H9 (cell line): ENCODE results near the gene CALM1. TPM values are rescaled to one million over a fixed set of nuclear protein-coding genes. Genes with fewer than 3 reads are reported as not detected.

Experiments used
- DNase-seq: peaks from one replicate; pipeline ENCODE4 v3.0.0-alpha.2; 2017
- H2AFZ ChIP-seq: one replicate; pipeline ENCODE4 v1.6.1; 2013; ENCODE audit warnings: mild to moderate bottlenecking, low read length, control low read depth, moderate library complexity
- H2AK5ac ChIP-seq: 2 replicates; pipeline ENCODE4 v1.6.1; 2013; ENCODE audit warnings: low read length, control low read depth, mixed read lengths; ENCODE audit not compliant: insufficient read length
- H2BK120ac ChIP-seq: one replicate; pipeline ENCODE4 v1.6.1; 2013; ENCODE audit warnings: low read depth, mild to moderate bottlenecking, low read length, control low read depth, inconsistent platforms; ENCODE audit not compliant: poor library complexity, severe bottlenecking
- H2BK12ac ChIP-seq: 2 replicates; pipeline ENCODE4 v1.6.1; 2013; ENCODE audit warnings: low read length, control low read depth, mixed read lengths, low read depth; ENCODE audit not compliant: insufficient read length
- H2BK15ac ChIP-seq: 2 replicates; pipeline ENCODE4 v1.6.1; 2013; ENCODE audit warnings: low read depth, low read length, control low read depth
- H2BK20ac ChIP-seq: one replicate; pipeline ENCODE4 v1.6.1; 2013; ENCODE audit warnings: low read depth, mild to moderate bottlenecking, low read length, control low read depth, inconsistent platforms; ENCODE audit not compliant: poor library complexity, severe bottlenecking
- H2BK5ac ChIP-seq: 2 replicates; pipeline ENCODE4 v1.6.1; 2013; ENCODE audit warnings: low read length, control low read depth, mixed read lengths; ENCODE audit not compliant: insufficient read length
- H3K14ac ChIP-seq: 2 replicates; pipeline ENCODE4 v1.6.1; 2013; ENCODE audit warnings: low read length, control low read depth; ENCODE audit not compliant: insufficient read depth
- H3K18ac ChIP-seq: 2 replicates; pipeline ENCODE4 v1.6.1; 2013; ENCODE audit warnings: low read depth, mild to moderate bottlenecking, mixed read lengths, low read length, control low read depth; ENCODE audit not compliant: insufficient read length
- H3K23ac ChIP-seq: 2 replicates; pipeline ENCODE4 v1.6.1; 2013; ENCODE audit warnings: low read length, control low read depth, mixed read lengths, low read depth; ENCODE audit not compliant: insufficient read length
- H3K23me2 ChIP-seq: 2 replicates; pipeline ENCODE4 v1.6.1; 2013; ENCODE audit warnings: low read depth, mild to moderate bottlenecking, mixed read lengths, low read length, control low read depth; ENCODE audit not compliant: insufficient read length, poor library complexity, severe bottlenecking
- H3K27ac ChIP-seq: 2 replicates; pipeline ENCODE4 v1.5.1; 2013; ENCODE audit warnings: low read length, control low read depth, mixed read lengths, low read depth; ENCODE audit not compliant: insufficient read length
- H3K27me3 ChIP-seq: 2 replicates; pipeline ENCODE4 v1.6.1; 2013; ENCODE audit warnings: low read length, control low read depth, inconsistent platforms; ENCODE audit not compliant: insufficient read depth
- H3K4ac ChIP-seq: 2 replicates; pipeline ENCODE4 v1.6.1; 2013; ENCODE audit warnings: low read depth, mild to moderate bottlenecking, control low read depth, inconsistent platforms, low read length, moderate library complexity
- H3K4me1 ChIP-seq: 2 replicates; pipeline ENCODE4 v1.6.1; 2013; ENCODE audit warnings: low read length, control low read depth, inconsistent platforms; ENCODE audit not compliant: insufficient read depth
- H3K4me2 ChIP-seq: 2 replicates; pipeline ENCODE4 v1.6.1; 2013; ENCODE audit warnings: low read length, control low read depth, mixed read lengths; ENCODE audit not compliant: insufficient read length, insufficient read depth
- H3K56ac ChIP-seq: 2 replicates; pipeline ENCODE4 v1.6.1; 2013; ENCODE audit warnings: low read depth, mild to moderate bottlenecking, mixed read lengths, low read length, control low read depth; ENCODE audit not compliant: insufficient read length
- H3K79me1 ChIP-seq: 2 replicates; pipeline ENCODE4 v1.6.1; 2013; ENCODE audit warnings: low read depth, mild to moderate bottlenecking, moderate library complexity, low read length, control low read depth, inconsistent platforms; ENCODE audit not compliant: insufficient read depth, poor library complexity, severe bottlenecking
- H3K79me2 ChIP-seq: 2 replicates; pipeline ENCODE4 v1.6.1; 2013; ENCODE audit warnings: low read length, control low read depth, inconsistent platforms; ENCODE audit not compliant: insufficient read depth
- H3K9ac ChIP-seq: 2 replicates; pipeline ENCODE4 v1.6.1; 2013; ENCODE audit warnings: low read length, control low read depth, mixed read lengths; ENCODE audit not compliant: insufficient read length; ENCODE audit errors: extremely low read depth
- H3K9me3 ChIP-seq: one replicate; pipeline ENCODE4 v1.6.1; 2013; ENCODE audit warnings: low read depth, low read length, inconsistent platforms; ENCODE audit not compliant: control insufficient read depth
- H3T11ph ChIP-seq: one replicate; pipeline ENCODE4 v1.6.1; 2013; ENCODE audit warnings: mild to moderate bottlenecking, low read length, control low read depth, inconsistent platforms
- H4K20me1 ChIP-seq: one replicate; pipeline ENCODE4 v1.6.1; 2013; ENCODE audit not compliant: control insufficient read depth, insufficient read length, insufficient read depth
- H4K5ac ChIP-seq: 2 replicates; pipeline ENCODE4 v1.6.1; 2013; ENCODE audit warnings: low read depth, mild to moderate bottlenecking, mixed read lengths, low read length, control low read depth; ENCODE audit not compliant: insufficient read length
- H4K8ac ChIP-seq: replicated peaks from 2 replicates; pipeline ENCODE4 v1.6.1; 2013; ENCODE audit warnings: low read length, control low read depth, mixed read lengths, low read depth; ENCODE audit not compliant: insufficient read length
- H4K91ac ChIP-seq: 2 replicates; pipeline ENCODE4 v1.6.1; 2013; ENCODE audit warnings: low read depth, mild to moderate bottlenecking, moderate library complexity, mixed read lengths, low read length, control low read depth; ENCODE audit not compliant: insufficient read length
- H3K27ac Mint-ChIP-seq, 3 experiments: 2 replicates in 2 of 3; 3 replicates in 1 of 3; pipeline ENCODE4 v1.8.0; 2020 to 2021; ENCODE audit warnings: mixed read lengths in 3 of 3, mild to moderate bottlenecking in 1 of 3, moderate library complexity in 1 of 3
- H3K27me3 Mint-ChIP-seq: 2 replicates; pipeline ENCODE4 v1.8.0; 2021; ENCODE audit warnings: low read depth, mild to moderate bottlenecking, moderate library complexity, mixed read lengths
- H3K36me3 Mint-ChIP-seq, 3 experiments: 2 replicates in 2 of 3; 3 replicates in 1 of 3; pipeline ENCODE4 v1.8.0; 2020 to 2021; ENCODE audit warnings: low read depth in 3 of 3, mixed read lengths in 3 of 3; ENCODE audit not compliant: insufficient read depth in 1 of 3
- H3K4me1 Mint-ChIP-seq, 2 experiments: 2 replicates each; pipeline ENCODE4 v1.8.0; 2020; ENCODE audit warnings: mixed read lengths in 2 of 2
- H3K4me3 Mint-ChIP-seq, 2 experiments: 2 replicates in 1 of 2; 3 replicates in 1 of 2; pipeline ENCODE4 v1.8.0; 2020 to 2021; ENCODE audit warnings: mild to moderate bottlenecking in 2 of 2, mixed read lengths in 2 of 2, moderate library complexity in 1 of 2
- H3K9me3 Mint-ChIP-seq, 2 experiments: 2 replicates in 1 of 2; 3 replicates in 1 of 2; pipeline ENCODE4 v1.8.0; 2020; ENCODE audit warnings: mild to moderate bottlenecking in 2 of 2, mixed read lengths in 2 of 2, moderate library complexity in 1 of 2
- WGBS: extraction: QIAGEN DNeasy Blood & Tissue Kit; methylation state at CpG from one replicate; pipeline ENCODE4 v1.1.7; 2013; ENCODE audit warnings: missing lambda C conversion rate, low lambda C conversion rate, mixed read lengths; ENCODE audit not compliant: insufficient read length; ENCODE audit errors: extremely low coverage; 5-methylcytosine and 5-hydroxymethylcytosine counted together
- total RNA-seq: library from RNA; stranded (reverse); gene quantifications from 2 replicates; pipeline ENCODE4 v1.2.1, GENCODE V29; 2021
- TF ChIP-seq, protein P1 (sequence below): fragments of 200-600 bp; sonication (generic); conservative IDR thresholded peaks from 3 replicates; pipeline ENCODE4 v1.8.0; 2021; ENCODE audit warnings: antibody characterized with exemption, mild to moderate bottlenecking

Gene CALM1
- total RNA-seq, 1 experiment from 2014 or later, result 354 TPM

- Histone ChIP-seq H4K8ac (no peak overlapping the region), H3T11ph (no peak overlapping the region), H3K79me1 (no peaks in the 10 kb centered on the region), H3K14ac (no peak overlapping the region), H3K9me3 (no peaks in the 10 kb centered on the region), H3K27me3 (no peaks in the 10 kb centered on the region), H3K18ac (no peak overlapping the region), H3K23ac (no peak overlapping the region), H3K4me2 (no peak overlapping the region), H3K4ac (no peak overlapping the region), H2BK12ac (no peak overlapping the region), H4K20me1 (no peaks in the 10 kb centered on the region), H3K56ac (no peak overlapping the region), H2BK5ac (no peak overlapping the region), H2BK120ac (no peak overlapping the region), H2AK5ac (no peak overlapping the region), H3K9ac (no peak overlapping the region), H3K79me2 (no peaks in the 10 kb centered on the region), H2BK15ac (no peak overlapping the region), H2BK20ac (no peak overlapping the region), H2AFZ (no peak overlapping the region), H4K5ac (no peak overlapping the region), H3K4me1 (no peaks in the 10 kb centered on the region), H3K23me2 (peaks cover 10% of the 10 kb centered on the region), H3K27ac (no peak overlapping the region), H4K91ac (no peak overlapping the region)
- H3K36me3 Mint-ChIP-seq, result no peaks in the 10 kb centered on the region
- TF ChIP-seq, protein P1, sequence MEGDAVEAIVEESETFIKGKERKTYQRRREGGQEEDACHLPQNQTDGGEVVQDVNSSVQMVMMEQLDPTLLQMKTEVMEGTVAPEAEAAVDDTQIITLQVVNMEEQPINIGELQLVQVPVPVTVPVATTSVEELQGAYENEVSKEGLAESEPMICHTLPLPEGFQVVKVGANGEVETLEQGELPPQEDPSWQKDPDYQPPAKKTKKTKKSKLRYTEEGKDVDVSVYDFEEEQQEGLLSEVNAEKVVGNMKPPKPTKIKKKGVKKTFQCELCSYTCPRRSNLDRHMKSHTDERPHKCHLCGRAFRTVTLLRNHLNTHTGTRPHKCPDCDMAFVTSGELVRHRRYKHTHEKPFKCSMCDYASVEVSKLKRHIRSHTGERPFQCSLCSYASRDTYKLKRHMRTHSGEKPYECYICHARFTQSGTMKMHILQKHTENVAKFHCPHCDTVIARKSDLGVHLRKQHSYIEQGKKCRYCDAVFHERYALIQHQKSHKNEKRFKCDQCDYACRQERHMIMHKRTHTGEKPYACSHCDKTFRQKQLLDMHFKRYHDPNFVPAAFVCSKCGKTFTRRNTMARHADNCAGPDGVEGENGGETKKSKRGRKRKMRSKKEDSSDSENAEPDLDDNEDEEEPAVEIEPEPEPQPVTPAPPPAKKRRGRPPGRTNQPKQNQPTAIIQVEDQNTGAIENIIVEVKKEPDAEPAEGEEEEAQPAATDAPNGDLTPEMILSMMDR, result no peak
- no CpG with 5 or more reads among the region's 6 CpGs for WGBS
- no peak overlapping the region for H3K4me3 Mint-ChIP-seq
- H3K9me3 Mint-ChIP-seq, result no peaks in the 10 kb centered on the region
- no peak for DNase-seq
- no peak overlapping the region for H3K27ac Mint-ChIP-seq
- peaks cover 1% of the 10 kb centered on the region; the same call in 1 of the 2 replicates for H3K27me3 Mint-ChIP-seq
- H3K4me1 Mint-ChIP-seq, result 0 out of 4 replicates have a peak, but pooled peaks cover 0 to 2% of the 10 kb centered on the region in 2 experiments
Observed at GRCh38 chr14:90378249-90378648, 18.6 kb upstream of the CALM1 start.
